GM12872 (cell line): ENCODE measurements around the gene MMP15.

Source experiments
- CTCF ChIP-seq: IDR thresholded peaks from 3 replicates; pipeline ENCODE4 v1.5.1; 2011; ENCODE audit warnings: low read depth, mild to moderate bottlenecking, low read length, moderate library complexity; ENCODE audit not compliant: insufficient read depth

The MMP15 gene

GRCh38 chr16:58018803-58019202 is 6.8 kb upstream of the MMP15 start:
- no peak for TF ChIP-seq CTCF

- TF ChIP-seq CTCF: no peak
Measured at GRCh38 chr16:58019866-58020538, 5.6 kb upstream of the MMP15 start.

- peak; percentile 84 for TF ChIP-seq CTCF
Measured at GRCh38 chr16:58020628-58021521, 4.7 kb upstream of the MMP15 start.

- no peak for TF ChIP-seq CTCF
Measured at GRCh38 chr16:58021661-58022551, 3.6 kb upstream of the MMP15 start.

- no peak for TF ChIP-seq CTCF
Measured at GRCh38 chr16:58022601-58023371, 2.8 kb upstream of the MMP15 start.

GRCh38 chr16:58024486-58025350 is 836 bp upstream of the MMP15 start:
- no peak for TF ChIP-seq CTCF
